HG02642 (cell line): ENCODE results near the gene ITPR3.
"Not testable (repeated sequence)": the region's sequence is repeated elsewhere in the genome, so short reads cannot be mapped to it uniquely, and the experiment has no call there.

ENCODE experiments used
- ATAC-seq: cut with Tn5 transposase; IDR thresholded peaks from one replicate; pipeline ENCODE4 v1.9.1; 2021; ENCODE audit warnings: mild to moderate bottlenecking; ENCODE audit not compliant: unreplicated experiment, poor library complexity

ITPR3 gene

DNA sequence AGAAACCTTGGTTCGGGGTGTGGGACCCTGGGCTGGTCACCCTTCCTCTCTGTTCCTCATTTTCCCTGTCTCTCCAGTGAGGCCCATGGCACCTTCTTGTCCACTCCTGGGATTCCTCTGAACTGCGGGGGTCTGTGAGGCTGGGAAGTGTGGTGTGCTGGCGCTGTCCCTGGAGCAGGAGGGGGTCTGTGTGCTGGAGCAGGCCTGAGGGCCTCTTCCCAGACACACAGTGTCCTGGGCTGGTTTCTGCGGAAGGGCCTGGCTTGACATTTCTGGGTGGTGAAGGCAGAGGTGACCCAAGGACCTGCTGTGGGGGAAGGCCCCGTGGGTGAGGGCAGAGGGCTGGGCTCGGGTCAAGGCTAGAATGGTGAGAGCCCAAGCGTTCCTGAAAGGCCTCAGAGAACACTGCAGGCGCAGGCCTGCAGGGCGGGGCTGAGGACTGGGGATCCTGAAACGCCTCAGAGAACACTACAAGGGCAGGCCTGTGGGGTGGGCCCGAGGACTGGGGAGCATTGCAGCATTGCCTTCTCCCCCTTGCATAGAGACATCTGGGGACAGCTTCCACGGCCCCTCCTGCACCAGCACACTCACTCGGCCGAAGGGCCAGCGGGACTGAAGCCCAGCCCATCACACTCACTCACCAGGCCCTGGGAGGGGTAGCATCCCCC lies 30.5 kb upstream of the ITPR3 start:
- no peak for ATAC-seq

DNA sequence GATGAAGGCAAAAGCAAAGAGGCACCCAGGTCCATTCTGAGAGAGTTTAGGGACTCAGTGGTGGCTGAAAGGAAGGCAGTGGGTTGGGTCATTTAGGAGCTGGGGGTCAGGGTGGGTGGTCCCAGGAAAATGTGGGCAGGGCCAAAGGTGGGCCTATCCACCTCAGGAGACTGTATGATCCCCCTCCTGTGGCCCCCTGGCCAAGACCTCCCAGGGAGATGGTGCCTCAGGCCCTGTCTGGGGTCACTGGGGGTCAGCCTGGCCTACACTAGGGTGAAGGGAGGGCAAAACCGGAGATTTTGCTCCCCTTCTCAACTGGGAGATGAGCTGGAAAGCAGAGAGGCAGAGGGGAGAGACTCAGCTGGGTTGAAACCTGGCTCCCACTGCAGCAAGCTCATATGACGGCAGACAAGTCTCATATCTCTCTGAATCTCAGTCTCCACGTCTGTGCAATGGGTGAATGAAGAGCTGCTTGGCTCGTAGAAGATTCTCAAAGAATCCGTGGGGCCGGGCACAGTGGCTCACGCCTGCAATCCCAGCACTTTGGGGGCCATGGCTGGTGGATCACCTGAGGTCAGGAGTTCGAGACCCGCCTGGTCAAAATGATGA lies 29.6 kb upstream of the ITPR3 start:
- no peak for ATAC-seq

DNA sequence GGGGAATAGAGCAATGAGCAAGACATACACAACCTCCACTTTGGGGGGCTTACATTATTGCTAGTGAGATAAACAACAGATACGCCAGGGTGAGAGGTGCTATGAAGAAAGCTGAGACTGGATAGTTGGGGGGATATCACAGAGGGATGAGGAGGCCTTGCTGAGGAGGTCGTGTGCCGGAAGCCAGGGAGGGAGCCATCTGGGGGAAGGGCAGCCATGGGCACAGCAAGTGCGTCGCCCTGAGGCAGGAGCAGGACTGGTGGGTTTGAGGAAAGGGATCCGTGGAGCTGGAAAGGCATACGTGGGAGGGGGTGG lies 28.9 kb upstream of the ITPR3 start:
- no peak for ATAC-seq

DNA sequence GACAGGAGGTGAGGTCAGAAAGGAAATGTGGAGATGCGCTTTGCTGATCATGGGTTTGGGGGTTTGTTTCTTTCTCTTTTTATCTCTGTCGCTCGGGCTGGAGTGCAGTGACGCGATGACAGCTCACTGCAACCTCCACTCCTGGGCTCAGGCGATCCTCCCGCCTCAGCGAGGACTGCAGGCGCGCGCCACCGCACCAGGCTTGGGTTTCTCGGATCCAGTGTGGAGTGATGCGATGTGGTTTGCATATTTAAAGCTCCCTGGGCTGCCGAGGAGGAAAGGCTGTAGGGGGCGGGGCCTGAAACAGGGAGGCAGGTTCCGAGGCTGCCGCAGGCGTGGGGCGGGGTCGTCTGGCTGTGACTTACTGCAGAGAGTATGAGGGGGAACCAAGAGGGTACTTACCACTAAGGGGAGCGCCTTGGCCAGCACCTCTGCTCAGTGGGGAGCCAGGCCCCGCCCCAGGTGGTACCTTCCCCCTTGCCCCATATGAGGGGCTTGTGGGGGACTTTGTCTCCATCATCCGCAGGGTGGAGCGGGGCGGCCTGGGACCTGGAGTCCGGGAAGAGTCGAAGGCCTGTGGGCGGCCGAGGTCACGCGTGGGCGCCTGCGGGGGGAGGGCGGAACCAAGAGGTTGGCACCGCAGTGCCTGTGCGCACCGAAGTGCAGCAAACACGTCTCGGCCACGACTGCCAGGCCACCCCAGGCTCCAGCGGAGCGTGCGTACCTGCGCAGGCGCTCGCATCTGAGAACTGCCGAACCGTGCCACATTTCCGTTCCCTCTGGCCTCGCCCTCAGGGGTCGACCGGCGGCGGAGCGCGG lies 28.3 kb upstream of the ITPR3 start:
- peak; percentile 54 for ATAC-seq

DNA sequence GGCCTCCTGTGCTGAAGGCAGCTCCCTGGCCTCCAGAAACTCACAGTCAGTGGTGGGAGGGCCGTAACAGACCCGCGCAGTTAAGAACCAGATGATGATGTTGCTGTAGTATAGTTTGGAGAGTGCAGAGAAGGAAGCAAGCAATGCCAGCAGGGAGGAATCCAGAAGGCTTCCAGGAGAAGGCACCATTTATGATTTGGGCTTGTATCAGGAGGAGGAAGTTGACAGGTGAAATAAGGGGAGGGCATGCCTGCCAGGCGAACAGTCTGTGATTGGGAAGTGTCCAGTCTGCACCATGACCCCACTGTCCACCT lies 27.8 kb upstream of the ITPR3 start:
- no peak for ATAC-seq

DNA sequence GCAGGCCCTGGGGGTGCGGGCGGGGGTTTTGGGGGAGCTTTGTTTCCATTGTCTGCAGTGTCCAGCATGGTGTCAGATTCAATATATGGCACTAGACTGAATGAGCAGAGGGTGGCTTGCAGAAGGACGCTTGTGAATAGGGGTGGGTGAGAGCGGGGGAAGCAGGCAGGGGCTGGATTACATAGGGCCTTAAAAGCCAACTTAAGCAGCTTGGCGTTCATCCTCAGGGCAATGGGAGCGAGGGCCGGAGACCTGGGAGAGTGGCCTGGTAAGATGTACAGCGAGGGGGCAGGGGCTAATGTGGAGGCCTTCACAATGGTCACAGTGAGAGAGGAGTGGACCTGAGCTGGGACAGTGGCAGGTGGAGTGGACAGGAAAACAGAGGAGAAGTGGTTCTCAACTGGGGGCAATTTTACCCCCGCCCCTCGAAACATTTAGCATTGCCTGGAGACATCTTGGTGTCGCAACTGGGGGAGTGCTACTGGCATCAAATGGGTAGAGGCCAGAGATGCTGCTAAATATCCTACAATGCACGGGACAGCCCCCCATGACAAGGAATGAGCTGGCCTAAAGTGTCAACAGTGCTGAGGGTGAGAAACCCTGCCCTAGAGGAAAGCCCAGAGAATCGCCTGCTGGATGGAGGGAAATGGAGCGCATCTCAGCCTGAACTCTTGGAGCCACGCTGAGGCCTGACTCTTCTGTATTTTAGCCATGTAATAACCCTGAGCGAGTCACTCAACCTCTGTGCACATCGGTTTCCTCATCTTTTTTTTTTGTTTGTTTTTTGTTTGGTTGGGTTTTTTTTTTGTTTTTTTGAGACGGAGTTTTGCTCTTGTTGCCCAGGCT lies 25.9 kb upstream of the ITPR3 start:
- no peak for ATAC-seq

DNA sequence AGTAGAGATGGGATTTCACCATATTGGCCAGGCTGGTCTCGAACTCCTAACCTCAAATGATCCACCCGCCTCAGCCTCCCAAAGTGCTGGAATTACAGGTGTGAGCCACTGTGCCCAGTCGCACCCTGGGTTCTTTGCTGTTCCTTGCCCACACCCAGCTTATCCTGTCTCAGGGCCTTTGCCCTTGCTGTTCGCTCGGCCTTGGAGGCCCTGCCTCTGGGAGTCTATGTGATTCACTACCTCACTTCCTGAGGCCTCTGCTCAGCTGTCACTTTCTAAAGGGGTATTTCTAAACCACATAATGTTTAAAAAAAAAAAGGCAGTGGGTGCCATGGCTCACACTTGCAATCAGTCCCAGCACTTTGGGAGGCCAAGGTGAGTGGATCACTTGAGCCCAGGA lies 24.2 kb upstream of the ITPR3 start:
- not testable (repeated sequence) for ATAC-seq

DNA sequence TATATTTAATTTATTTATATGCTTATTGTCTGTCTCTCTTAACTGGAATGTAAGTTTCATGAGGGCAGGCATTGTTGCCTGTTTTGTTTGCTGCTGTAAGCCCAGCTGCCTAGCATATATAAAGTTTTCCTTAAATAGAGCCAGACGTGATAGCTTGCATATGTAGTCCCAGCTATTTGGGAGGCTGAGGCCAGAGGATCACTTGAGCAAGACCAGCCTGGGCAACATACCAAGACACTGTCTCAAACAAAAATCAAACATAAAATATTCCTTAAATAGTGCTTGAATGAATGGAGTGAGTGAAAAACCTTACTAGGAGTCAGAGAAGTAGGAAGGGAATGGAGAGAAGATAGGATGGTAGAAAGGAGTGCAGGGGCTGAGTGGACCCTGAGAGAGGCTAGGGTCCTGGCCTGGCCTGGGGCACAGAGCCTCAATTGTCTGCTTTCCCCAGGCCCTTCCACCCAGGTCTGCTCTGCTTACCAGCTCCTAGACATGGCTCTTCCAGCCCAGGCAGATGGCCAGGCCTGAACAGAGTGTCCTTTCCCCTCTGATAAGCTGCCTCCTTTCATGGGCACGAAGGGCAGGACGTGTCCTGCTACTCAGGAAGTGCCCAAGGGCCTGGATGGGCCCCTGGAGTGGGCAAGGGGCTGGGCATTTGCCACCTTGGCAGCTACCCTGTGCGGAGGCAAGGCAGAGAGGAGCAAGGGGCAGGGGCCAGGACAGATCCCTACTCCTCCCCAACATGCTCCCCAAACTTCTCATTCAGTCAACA lies 23.4 kb upstream of the ITPR3 start:
- no peak for ATAC-seq

DNA sequence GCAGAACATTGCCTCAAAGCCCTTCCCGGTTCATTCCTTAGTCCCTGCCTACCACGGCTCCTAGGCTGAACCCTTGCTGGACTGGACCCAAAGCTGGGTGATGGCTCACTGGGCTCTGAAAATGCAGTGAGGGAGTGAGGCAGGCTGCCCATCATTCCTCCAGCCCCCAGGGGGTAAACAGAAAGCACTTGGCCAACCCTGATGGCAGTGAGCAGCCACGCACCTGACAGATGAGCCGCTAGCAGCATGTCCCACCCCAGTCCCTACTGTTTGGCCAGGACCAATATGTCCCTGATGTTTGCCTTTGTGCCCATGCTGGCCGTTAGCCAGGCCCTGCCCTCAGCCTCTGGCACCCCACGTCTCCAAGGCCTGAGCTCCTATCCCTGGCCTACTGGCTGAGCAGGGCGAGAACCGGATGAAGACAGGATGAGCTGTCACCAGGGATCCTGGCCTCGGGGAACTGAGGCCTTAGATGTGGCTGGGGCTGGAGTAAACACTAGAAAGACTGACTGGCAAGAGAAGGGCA lies 21.6 kb upstream of the ITPR3 start:
- no peak for ATAC-seq

DNA sequence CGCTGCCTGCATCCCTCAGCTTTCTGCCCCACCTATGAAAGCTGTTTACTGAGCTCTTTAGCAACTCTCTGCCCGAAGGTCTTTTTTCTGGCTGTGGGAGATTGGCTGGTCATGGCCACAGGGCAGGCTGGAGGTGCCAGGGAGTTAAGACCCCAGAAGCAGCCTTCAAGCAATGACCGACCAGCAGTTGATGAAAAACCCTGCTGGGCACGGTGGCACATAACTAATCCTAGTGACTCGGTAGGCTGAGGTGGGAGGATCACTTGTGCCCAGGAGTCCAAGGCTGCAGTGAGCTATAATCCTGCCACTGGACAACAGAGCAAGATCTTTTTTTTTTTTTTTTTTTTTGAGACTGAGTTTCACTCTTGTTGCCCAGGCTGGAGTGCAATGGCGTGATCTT lies 20.4 kb upstream of the ITPR3 start:
- no peak for ATAC-seq

DNA sequence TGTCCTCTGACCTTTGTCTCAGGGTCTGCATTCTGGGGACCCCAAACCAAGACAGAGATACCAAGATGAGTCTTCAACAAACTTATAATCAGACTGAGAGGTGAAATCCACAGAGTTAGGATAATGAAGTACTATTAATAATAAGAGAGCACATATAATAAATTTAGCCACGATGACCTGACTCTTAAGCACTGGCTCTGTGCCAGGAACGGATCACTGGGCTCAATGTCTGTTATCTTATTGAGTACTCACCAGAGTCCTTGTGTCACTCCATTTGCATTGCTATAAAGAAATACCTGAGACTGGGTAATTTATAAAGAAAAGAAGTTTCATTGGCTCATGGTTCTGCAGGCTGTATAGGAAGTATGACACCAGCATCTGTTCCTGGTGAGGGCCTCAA lies 18.9 kb upstream of the ITPR3 start:
- no peak for ATAC-seq

DNA sequence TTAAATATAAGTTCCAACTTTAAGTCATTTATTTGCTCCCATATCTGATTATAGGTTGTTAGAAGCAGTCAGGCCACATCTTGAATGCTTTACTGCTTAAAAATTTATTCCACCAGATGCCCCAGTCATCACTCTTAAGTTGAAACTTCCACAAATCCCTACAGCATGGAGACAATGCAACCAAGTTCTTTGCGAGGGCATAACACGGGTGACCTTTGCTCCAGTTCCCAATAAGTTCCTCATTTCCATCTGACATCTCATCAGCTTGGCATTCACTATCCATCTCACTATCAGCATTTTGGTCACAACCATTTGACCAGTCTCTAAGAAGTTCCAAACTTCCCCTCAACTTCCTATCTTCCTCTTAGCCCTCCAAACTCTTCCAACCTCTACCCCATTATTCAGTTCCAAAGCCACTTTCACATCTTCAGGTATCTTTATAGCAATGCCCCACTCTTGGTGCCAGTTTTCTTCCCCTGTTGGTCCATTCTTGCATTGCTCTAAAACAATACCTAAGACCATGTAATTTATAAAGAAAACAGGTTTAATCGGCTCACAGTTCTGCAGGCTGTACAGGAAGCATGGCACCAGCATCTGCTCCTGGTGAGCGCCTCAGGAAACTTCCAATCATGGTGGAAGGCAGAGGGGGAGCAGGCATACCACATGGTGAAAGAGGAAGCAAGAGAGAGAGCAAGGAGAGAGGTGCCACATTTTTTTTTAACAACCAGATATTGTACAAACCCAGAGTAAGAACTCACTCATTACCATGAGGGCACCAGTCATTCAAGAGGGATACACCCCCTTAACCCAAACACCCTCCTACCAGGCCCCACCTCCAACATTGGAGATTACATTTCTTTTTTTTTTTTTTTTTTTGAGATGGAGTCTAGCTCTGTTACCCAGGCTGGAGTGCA lies 15.9 kb upstream of the ITPR3 start:
- ATAC-seq: no peak

DNA sequence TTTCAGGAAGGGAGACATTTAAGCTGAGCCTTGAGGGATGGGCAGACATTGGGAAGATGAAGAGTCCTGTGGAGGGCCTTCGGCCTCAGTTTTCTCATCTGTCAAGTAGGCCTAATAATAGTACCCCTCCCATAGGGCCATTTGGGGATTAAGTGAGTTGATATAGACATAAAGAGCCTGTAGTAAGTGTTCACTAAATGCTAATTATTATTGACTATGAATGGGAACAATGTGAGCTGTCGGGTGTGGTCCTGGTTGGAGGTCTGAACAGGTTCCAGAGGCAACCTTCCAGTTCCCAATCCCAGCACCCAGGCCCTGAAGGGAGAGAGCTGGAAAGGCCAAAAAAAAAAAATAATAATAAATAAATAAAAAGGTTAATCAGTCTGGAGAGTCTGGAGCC lies 14.5 kb upstream of the ITPR3 start:
- no peak for ATAC-seq

DNA sequence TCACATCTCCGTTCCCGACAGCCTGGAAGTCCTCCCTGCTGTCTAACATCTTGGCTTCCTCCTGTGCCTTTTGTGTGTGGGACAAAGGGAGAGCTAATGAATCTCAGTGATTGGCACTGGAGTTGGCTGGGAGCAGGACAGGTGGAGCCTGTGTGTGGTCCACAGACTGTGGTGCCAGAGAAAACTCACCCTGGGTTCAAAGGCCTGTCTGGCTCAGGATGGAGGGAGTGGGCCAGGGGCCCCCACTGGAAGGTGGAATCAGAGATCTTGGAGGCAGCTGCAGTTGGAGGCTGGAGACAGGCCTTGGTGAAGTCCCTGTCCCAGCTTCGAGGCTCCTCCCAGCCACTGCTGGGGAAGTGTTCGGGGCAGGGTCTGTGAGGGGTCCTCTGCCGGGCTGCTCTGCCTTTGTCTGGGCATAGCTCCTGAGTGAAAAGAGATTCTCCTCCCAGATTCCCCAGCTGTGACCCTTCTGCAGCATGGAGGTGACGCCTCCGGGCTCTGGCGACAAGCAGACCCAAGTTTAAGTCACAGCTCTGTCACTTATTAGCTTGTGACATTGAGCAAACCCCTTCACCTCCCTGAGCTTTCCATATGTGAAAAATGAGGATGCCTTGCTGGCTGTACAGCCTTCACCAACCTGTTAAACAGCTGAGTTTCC lies 13.9 kb upstream of the ITPR3 start:
- no peak for ATAC-seq

DNA sequence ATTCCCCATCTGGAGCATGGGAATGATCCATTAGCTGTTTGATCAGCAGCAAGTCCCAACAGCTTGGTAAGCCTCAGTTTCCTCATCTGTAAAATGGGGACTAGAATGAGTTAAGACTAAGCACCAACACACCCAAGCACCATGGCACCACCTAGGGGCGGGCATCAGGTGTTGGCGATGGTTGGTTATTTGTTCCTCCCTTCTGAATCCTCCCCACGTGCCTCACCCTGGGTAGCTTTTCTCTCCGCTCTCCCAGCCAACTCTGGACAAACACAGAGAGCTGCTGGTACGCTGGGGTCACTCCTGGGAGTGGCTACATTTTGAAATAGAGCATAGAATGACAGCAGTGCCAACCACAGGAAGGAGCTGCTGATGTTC lies 13.3 kb upstream of the ITPR3 start:
- no peak for ATAC-seq

DNA sequence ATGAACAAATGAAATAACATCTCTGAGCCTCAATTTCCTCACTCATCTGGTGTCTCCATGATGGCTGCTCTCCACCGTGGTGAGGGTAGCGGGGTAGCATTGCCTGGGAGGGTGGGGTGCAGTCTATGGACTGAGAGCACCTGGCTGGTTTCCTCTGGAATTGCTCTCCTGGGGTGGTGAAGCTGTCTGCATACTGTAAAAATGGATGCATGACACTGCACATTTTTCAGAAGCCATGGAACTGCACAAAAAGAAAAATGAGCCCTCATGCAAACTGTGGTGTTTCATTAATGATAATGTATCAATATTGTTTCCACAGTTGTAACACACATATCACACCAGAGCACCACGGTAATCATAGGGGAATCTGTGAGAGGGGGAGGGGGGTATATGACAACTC lies 12.1 kb upstream of the ITPR3 start:
- ATAC-seq: no peak

DNA sequence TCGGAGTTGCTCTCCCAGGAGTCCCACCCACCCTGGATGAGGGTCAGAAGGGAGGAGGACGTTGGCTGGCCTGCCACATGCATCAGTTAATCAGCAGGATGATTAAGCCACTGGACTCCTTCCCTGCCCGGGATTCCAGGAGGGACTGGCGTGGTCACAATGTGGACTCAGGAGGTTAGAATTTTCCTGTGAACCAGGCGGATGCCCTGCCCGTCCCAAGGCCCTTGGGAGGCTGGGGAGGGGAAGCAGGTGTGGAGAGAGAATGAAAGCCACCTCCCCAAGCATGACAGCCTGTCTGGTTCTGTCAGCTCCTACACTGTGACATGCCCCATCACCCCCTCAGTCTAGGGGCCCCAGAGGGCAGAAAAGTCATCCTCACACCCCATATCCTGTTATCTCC lies 11.6 kb upstream of the ITPR3 start:
- ATAC-seq: no peak

DNA sequence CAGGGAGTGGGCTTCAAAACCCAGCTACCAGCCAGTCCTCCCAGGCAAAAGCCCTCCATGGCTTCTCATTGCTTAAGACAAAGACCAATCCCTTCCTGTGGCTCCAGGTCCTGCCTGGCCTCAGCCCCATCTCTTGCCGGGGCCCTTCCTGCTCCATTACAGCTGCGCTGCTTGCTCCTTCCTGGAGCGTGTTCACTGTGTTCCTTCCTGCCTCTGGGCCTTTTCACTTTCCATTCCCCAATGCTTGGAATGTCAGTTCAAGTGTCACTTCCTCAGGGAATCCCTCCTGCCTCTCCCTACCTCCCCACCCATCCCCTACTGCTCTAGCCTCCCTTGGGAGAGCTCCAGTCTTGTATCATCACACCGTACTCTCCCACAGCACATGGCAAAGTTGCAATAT lies 11.1 kb upstream of the ITPR3 start:
- no peak for ATAC-seq
